Neural crest cell (in vitro differentiated cells): ENCODE data around the gene SUGCT. TPM values are rescaled to one million over a fixed set of nuclear protein-coding genes. Genes with fewer than 3 reads are reported as not detected.
"Not testable (repeated sequence)": the region's sequence is repeated elsewhere in the genome, so short reads cannot be mapped to it uniquely, and the experiment has no call there.

ENCODE experiments used
- DNase-seq: peaks from one replicate; pipeline ENCODE4 v3.0.0; 2021; ENCODE audit warnings: low read depth, mixed read lengths, low spot score
- H3K27ac Mint-ChIP-seq: one replicate; pipeline ENCODE4 v1.8.0; 2021; ENCODE audit warnings: mild to moderate bottlenecking, mixed read lengths; ENCODE audit not compliant: unreplicated experiment
- H3K27me3 Mint-ChIP-seq: 2 replicates; pipeline ENCODE4 v1.8.0; 2021; ENCODE audit warnings: low read depth, mild to moderate bottlenecking, mixed read lengths
- H3K36me3 Mint-ChIP-seq: 2 replicates; pipeline ENCODE4 v1.8.0; 2021; ENCODE audit warnings: low read depth, mild to moderate bottlenecking, mixed read lengths
- H3K4me1 Mint-ChIP-seq: 2 replicates; pipeline ENCODE4 v1.8.0; 2021; ENCODE audit warnings: mixed read lengths
- H3K4me3 Mint-ChIP-seq: one replicate; pipeline ENCODE4 v1.8.0; 2021; ENCODE audit warnings: mild to moderate bottlenecking, mixed read lengths
- H3K9me3 Mint-ChIP-seq: 2 replicates; pipeline ENCODE4 v1.8.0; 2021; ENCODE audit warnings: mixed read lengths
- total RNA-seq: library from RNA; stranded (reverse); gene quantifications from 2 replicates; pipeline ENCODE4 v1.2.1, GENCODE V29; 2021
- TF ChIP-seq, protein P1 (sequence below): fragments of 200-600 bp; sonication (generic); conservative IDR thresholded peaks from 2 replicates; pipeline ENCODE4 v1.5.0; 2021; ENCODE audit warnings: antibody characterized with exemption, mild to moderate bottlenecking

The SUGCT gene
- total RNA-seq, 1 donor from 2014 or later, result 5.9 TPM

DNA sequence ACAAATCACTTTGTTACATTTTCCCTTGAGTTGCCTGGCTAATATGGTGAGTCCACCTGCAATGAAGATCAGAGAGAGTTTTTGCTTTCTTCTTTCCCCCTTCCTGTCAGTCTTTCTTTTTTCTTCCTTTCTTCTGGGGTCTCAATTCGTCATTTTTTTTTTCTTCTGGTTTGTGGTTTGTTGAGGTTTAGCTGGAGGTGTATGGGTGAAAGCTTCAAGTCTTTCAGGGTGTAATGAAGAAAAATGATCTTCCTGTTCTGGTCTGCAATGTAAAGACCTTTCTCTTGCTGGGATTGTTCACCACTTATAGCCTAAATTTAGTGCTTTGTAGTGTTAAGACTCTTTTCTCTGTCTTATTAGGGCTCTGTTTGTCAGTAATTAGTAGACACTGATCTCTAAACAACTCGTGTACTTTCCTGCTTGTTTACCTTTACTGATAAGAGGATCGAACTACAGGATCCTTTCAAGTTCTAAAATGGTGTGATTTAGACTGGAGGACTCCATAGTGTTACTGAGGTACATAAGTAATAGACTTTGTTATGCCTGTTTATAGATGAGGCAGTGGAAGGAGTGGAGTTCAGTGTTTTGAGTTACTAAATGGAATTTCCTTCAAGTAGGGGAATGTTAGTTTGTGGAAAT is 129.1 kb downstream of the SUGCT start:
- no peaks in the 10 kb centered on the region for H3K36me3 Mint-ChIP-seq
- no peak overlapping the region for H3K27ac Mint-ChIP-seq
- no peak overlapping the region for H3K4me3 Mint-ChIP-seq

GRCh38 chr7:40267583-40267982 is 132.8 kb downstream of the SUGCT start:
- H3K4me1 Mint-ChIP-seq, result peaks cover 7% of the 10 kb centered on the region
- no peak overlapping the region for H3K4me3 Mint-ChIP-seq
- H3K36me3 Mint-ChIP-seq, result no peaks in the 10 kb centered on the region
- H3K27ac Mint-ChIP-seq, result no peak overlapping the region
- H3K27me3 Mint-ChIP-seq, result no peaks in the 10 kb centered on the region
- no peak for DNase-seq
- TF ChIP-seq, protein P1, sequence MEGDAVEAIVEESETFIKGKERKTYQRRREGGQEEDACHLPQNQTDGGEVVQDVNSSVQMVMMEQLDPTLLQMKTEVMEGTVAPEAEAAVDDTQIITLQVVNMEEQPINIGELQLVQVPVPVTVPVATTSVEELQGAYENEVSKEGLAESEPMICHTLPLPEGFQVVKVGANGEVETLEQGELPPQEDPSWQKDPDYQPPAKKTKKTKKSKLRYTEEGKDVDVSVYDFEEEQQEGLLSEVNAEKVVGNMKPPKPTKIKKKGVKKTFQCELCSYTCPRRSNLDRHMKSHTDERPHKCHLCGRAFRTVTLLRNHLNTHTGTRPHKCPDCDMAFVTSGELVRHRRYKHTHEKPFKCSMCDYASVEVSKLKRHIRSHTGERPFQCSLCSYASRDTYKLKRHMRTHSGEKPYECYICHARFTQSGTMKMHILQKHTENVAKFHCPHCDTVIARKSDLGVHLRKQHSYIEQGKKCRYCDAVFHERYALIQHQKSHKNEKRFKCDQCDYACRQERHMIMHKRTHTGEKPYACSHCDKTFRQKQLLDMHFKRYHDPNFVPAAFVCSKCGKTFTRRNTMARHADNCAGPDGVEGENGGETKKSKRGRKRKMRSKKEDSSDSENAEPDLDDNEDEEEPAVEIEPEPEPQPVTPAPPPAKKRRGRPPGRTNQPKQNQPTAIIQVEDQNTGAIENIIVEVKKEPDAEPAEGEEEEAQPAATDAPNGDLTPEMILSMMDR, result no peak
- H3K9me3 Mint-ChIP-seq, result no peaks in the 10 kb centered on the region

More for the DNA sequence above, 129.1 kb downstream of the SUGCT start:
- TF ChIP-seq, protein P1, result no peak
- Mint-ChIP-seq H3K27me3 (no peaks in the 10 kb centered on the region), H3K9me3 (no peaks in the 10 kb centered on the region), H3K4me1 (peaks cover 7% of the 10 kb centered on the region)
- DNase-seq, result no peak

DNA sequence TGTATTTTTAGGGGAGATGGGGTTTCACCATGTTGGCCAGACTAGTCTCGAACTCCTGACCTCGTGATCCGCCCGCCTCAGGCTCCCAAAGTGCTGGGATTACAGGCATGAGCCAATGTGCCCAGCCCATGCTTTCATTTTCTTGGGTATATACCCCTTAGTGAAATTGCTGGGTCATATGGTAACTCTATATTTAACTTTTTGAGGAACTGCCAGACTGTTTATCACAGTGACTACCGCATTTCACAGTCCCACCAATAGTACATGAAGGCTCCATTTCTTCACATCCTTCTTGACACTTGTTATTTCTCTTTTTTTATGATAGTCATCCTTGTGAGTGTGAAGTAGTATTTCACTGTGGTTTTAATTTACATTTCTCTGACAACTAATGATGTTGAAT is 134.0 kb downstream of the SUGCT start:
- H3K27me3 Mint-ChIP-seq, H3K27ac Mint-ChIP-seq: not testable (repeated sequence)

GRCh38 chr7:40276061-40276460 is 141.3 kb downstream of the SUGCT start:
- Mint-ChIP-seq H3K9me3 (peaks cover 1% of the 10 kb centered on the region), H3K4me3 (no peak overlapping the region), H3K36me3 (peaks cover 1% of the 10 kb centered on the region), H3K4me1 (no peaks in the 10 kb centered on the region), H3K27ac (no peak overlapping the region), H3K27me3 (no peaks in the 10 kb centered on the region)
- no peak for DNase-seq
- TF ChIP-seq, protein P1, result no peak

More for the DNA sequence above, 134.0 kb downstream of the SUGCT start:
- DNase-seq, H3K36me3 Mint-ChIP-seq, H3K9me3 Mint-ChIP-seq, H3K4me1 Mint-ChIP-seq, H3K4me3 Mint-ChIP-seq: not testable (repeated sequence)

- no peak for DNase-seq
- Mint-ChIP-seq H3K4me1 (no peaks in the 10 kb centered on the region), H3K36me3 (peaks cover 3% of the 10 kb centered on the region), H3K27ac (no peak overlapping the region), H3K4me3 (no peak overlapping the region), H3K27me3 (no peaks in the 10 kb centered on the region), H3K9me3 (peaks cover 7% of the 10 kb centered on the region)
- TF ChIP-seq, protein P1, result no peak
Measured at GRCh38 chr7:40279991-40280390, 145.2 kb downstream of the SUGCT start.

GRCh38 chr7:40282858-40283257 is 148.1 kb downstream of the SUGCT start:
- H3K27ac Mint-ChIP-seq, result no peak overlapping the region
- H3K36me3 Mint-ChIP-seq, result peaks cover 3% of the 10 kb centered on the region
- DNase-seq, result no peak
- peaks cover 7% of the 10 kb centered on the region for H3K9me3 Mint-ChIP-seq
- H3K27me3 Mint-ChIP-seq, result no peaks in the 10 kb centered on the region
- no peak overlapping the region for H3K4me3 Mint-ChIP-seq
- H3K4me1 Mint-ChIP-seq, result no peaks in the 10 kb centered on the region
- TF ChIP-seq, protein P1, result no peak
